HG03558 (cell line): ENCODE results near the gene RHOXF2.
"Not testable (repeated sequence)": the region's sequence is repeated elsewhere in the genome, so short reads cannot be mapped to it uniquely, and the experiment has no call there.

Source experiments
- ATAC-seq: cut with Tn5 transposase; IDR thresholded peaks from one replicate; pipeline ENCODE4 v1.9.1; 2021; ENCODE audit warnings: moderate number of reproducible peaks; ENCODE audit not compliant: unreplicated experiment; ENCODE audit errors: extremely low read depth

The RHOXF2 gene

GRCh38 chrX:120196626-120197283 is 38.3 kb downstream of the RHOXF2 start:
- ATAC-seq, result not testable (repeated sequence)

GRCh38 chrX:120200851-120201250 is 42.4 kb downstream of the RHOXF2 start:
- no peak for ATAC-seq

- ATAC-seq, result no peak
Observed at GRCh38 chrX:120205816-120206753, 47.7 kb downstream of the RHOXF2 start.

GRCh38 chrX:120207009-120207605 is 48.7 kb downstream of the RHOXF2 start:
- ATAC-seq, result no peak

- ATAC-seq, result no peak
Observed at GRCh38 chrX:120213438-120214265, 55.2 kb downstream of the RHOXF2 start.
